Body of pancreas (tissue), 4 donors: ENCODE measurements around the gene SKIC8.

ENCODE experiments used
- CTCF ChIP-seq, 7 experiments: fragments of 450-650 bp in 4 of 7; fragments of 200-600 bp in 3 of 7; sonication (generic) in 3 of 7; IDR thresholded peaks; one replicate each; pipeline ENCODE4 v1.5.1; 2016 to 2019; ENCODE audit warnings: antibody characterized with exemption in 7 of 7
- POLR2A ChIP-seq, 3 donors: fragments of 450-650 bp; IDR thresholded peaks; one replicate each; pipeline ENCODE4 v1.6.1; 2016; ENCODE audit warnings: antibody characterized with exemption in 3 of 3, mild to moderate bottlenecking in 2 of 3

GRCh38 chr15:78311292-78311691, 11.9 kb upstream of the SKIC8 start:
- TF ChIP-seq CTCF (IDR thresholded peaks at IDR 0.05) (no peak), POLR2A (IDR thresholded peaks at IDR 0.05) (no peak)
